ENCODE results near the gene YRDC.

DNA sequence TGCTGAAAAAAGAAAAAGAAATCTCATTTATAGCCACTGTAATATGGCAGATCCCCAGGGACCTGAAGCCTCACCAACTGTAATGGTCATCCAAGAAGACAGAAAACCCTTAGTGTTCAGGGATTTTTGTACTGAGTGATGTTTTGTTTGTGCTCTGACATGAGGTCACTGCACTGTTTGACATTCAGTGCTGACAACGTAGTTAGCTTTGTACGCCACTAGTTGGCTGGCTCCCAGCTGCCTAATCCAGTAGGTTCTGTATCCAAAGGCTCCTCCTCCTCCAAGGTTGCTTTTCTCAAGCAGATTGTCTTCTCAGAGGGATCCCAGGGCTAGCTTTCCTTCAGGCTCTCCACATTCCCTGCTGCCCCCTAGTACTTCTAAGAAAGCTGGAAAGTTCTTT lies 9.5 kb upstream of the YRDC start:
- TF ChIP-seq MZF1 (tag by site-specific recombination; IDR thresholded peaks at IDR 0.05; ENCODE audit: borderline replicate concordance) (no peak), SCRT1 (tag by site-specific recombination; IDR thresholded peaks at IDR 0.05; ENCODE audit: borderline replicate concordance) (no peak), ZFP41 (tag by site-specific recombination; IDR thresholded peaks at IDR 0.05; ENCODE audit: borderline replicate concordance) (no peak), ZNF248 (tag by site-specific recombination; IDR thresholded peaks at IDR 0.05) (no peak), ZNF138 (tag by site-specific recombination; IDR thresholded peaks at IDR 0.05; ENCODE audit: borderline replicate concordance) (no peak), ZNF292 (tag by site-specific recombination; IDR thresholded peaks at IDR 0.05; ENCODE audit: borderline replicate concordance, low read depth) (no peak), SP2 (tag by site-specific recombination; IDR thresholded peaks at IDR 0.05) (no peak), ZNF239 (tag by site-specific recombination; IDR thresholded peaks at IDR 0.05) (no peak)
- TF ChIP-seq, protein P1, sequence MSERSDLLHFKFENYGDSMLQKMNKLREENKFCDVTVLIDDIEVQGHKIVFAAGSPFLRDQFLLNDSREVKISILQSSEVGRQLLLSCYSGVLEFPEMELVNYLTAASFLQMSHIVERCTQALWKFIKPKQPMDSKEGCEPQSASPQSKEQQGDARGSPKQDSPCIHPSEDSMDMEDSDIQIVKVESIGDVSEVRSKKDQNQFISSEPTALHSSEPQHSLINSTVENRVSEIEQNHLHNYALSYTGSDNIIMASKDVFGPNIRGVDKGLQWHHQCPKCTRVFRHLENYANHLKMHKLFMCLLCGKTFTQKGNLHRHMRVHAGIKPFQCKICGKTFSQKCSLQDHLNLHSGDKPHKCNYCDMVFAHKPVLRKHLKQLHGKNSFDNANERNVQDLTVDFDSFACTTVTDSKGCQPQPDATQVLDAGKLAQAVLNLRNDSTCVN (tag by site-specific recombination; optimal IDR thresholded peaks at IDR 0.05): no peak
- TF ChIP-seq, protein P2, sequence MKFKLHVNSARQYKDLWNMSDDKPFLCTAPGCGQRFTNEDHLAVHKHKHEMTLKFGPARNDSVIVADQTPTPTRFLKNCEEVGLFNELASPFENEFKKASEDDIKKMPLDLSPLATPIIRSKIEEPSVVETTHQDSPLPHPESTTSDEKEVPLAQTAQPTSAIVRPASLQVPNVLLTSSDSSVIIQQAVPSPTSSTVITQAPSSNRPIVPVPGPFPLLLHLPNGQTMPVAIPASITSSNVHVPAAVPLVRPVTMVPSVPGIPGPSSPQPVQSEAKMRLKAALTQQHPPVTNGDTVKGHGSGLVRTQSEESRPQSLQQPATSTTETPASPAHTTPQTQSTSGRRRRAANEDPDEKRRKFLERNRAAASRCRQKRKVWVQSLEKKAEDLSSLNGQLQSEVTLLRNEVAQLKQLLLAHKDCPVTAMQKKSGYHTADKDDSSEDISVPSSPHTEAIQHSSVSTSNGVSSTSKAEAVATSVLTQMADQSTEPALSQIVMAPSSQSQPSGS (tag by site-specific recombination; IDR thresholded peaks at IDR 0.05; ENCODE audit: low read depth): no peak

Measured in HEK293 (cell line).